OCI-M2 (cell line): ENCODE results near the gene SAP30L.

Experiments used
- DNase-seq: peaks from one replicate; lab custom pipeline; 2025; ENCODE audit not compliant: unreplicated experiment; lab: John Stamatoyannopoulos, UW

SAP30L gene

DNA sequence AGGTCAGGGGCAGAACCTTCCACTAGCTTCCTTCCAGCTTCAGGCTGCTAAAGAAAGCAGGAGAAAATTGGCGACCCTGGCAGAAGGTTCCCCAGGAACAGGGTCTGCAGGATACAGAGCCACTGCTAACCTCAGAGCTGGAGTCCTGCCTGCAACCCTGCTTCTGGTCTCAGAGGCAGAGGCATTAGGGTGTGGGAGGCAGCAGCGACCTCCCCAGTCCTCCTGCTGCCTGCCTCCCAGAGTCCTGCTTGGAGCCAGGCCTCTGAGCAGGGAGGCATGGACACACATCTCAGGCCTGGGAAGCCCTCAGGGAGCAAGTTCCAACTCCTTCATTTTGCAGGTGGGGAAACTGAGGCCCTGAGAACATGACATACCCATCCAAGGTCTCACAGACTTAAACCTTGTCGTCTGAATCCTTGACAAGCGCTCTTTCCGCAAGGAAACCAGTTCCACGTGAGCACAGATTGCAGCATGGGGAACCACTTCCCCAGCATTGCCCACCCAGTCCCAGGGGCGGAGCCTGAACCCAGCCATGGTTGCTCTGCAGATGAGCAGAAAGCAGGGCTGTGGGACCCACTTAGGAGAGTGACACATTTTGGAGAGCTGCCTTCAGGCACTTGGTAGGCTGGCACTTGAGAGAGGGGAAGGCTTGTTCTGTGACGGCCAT lies 60.4 kb downstream of the SAP30L start:
- DNase-seq = no peak

DNA sequence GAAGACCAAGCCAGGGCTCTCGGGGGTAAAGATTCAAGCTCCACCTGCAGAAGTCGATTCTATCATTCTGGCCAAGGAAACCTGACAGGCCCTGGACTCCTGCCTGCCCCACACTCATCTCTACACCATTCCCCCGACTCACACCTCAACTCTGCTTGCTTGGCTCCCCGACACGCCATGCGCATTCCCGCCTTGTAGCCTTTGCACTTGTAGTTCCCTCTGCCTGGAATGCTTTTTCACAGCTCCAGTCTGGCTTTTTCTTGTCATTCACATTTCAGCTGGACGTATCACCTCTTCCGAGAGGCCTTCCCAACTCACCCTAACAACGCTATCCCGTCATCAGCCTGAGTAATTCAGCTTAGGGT lies 60.9 kb downstream of the SAP30L start:
- DNase-seq = no peak

DNA sequence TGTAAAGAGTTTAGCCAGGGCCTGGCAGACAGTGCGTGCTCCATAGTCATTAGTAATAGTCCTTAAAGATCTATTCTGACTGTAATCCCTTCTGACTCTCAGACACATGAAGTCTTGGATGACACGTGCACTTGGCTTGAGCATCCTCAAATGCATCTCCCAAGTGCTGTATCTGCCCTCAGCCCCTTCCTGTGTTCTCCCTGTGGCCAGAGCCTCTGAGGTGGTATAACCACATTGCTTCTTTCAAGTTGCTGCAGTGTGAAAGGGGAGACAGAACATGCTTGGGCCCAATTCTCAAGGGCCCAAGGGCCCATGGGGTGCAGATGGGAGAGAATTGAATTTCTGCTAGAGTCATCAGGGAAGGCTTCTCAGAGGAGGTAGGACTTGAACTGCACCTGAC lies 62.3 kb downstream of the SAP30L start:
- DNase-seq = no peak

DNA sequence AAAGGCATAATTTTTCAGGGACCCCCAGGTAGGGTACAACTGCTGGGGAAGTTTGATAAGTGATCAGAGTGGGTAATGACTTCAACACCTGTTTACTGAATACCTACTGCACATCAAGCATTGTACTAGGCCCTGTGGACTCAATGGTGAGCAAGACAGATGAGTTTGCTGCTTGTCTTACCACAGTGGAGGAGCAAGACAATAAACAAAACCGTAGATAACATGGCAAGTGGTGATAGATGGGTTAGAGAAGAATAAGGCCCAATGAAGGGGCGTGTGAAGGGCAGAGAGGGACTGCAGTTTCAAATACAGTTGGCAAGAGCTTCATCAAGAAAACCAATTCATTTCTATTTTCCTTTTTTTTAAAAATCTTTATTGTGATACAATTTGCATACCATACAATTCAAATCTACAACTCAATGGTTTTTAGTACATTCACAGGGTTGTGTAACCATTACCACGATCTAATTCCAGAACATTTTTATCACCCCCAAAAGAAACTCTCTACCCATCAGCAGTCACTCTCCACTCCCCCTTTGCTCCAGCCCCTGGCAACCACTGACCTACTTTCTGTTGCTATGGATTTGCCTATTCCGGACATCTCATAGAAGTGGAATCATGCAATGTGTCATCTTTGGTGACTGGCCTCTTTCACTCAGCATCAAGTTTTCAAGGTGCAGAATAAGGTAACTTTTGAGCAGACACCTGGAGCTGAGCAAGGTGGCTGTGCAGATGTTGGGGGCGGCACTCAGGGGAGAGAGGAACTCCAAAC lies 64.2 kb downstream of the SAP30L start:
- DNase-seq = no peak
